MM.1S (cell line): Measurements from ENCODE around the gene NXN.

Source experiments
- DNase-seq: peaks from one replicate; pipeline ENCODE4 v3.0.0-alpha.2; 2015
- H2AFZ ChIP-seq: fragments of 300-600 bp; sonication (generic); 2 replicates; pipeline ENCODE4 v1.6.0; 2016; ENCODE audit warnings: antibody characterized with exemption, low read length
- H3F3A ChIP-seq: fragments of 300-600 bp; sonication (generic); 2 replicates; pipeline ENCODE4 v1.6.1; 2016; ENCODE audit warnings: mild to moderate bottlenecking, antibody characterized with exemption, low read length, moderate library complexity, mixed read lengths; ENCODE audit not compliant: insufficient read depth
- H3K27ac ChIP-seq: fragments of 300-600 bp; sonication (generic); 2 replicates; pipeline ENCODE4 v1.5.1; 2016; ENCODE audit warnings: mild to moderate bottlenecking, low read length
- H3K27me3 ChIP-seq: fragments of 300-600 bp; sonication (generic); replicated peaks from 2 replicates; pipeline ENCODE4 v1.6.0; 2016; ENCODE audit warnings: low read length; ENCODE audit not compliant: insufficient read depth
- H3K36me3 ChIP-seq: fragments of 300-600 bp; sonication (generic); replicated peaks from 2 replicates; pipeline ENCODE4 v1.6.1; 2016; ENCODE audit warnings: mild to moderate bottlenecking, low read length, mixed read lengths; ENCODE audit not compliant: insufficient read depth
- H3K4me1 ChIP-seq: fragments of 300-600 bp; sonication (generic); 2 replicates; pipeline ENCODE4 v1.6.1; 2016; ENCODE audit warnings: low read length, mixed read lengths
- H3K4me2 ChIP-seq: fragments of 300-600 bp; sonication (generic); 2 replicates; pipeline ENCODE4 v1.6.0; 2016; ENCODE audit warnings: low read depth, low read length
- H3K4me3 ChIP-seq: fragments of 300-600 bp; sonication (generic); 2 replicates; pipeline ENCODE4 v1.5.1; 2016; ENCODE audit warnings: low read length, mixed read lengths
- H3K79me2 ChIP-seq: fragments of 300-600 bp; sonication (generic); 2 replicates; pipeline ENCODE4 v1.6.1; 2016; ENCODE audit warnings: mixed run types, low read length, mixed read lengths
- H3K9ac ChIP-seq: fragments of 300-600 bp; sonication (generic); 2 replicates; pipeline ENCODE4 v1.6.1; 2016; ENCODE audit warnings: low read length, mixed read lengths
- H3K9me2 ChIP-seq: fragments of 300-600 bp; sonication (generic); replicated peaks from 2 replicates; pipeline ENCODE4 v1.6.1; 2016; ENCODE audit warnings: mild to moderate bottlenecking, low read length, mixed read lengths; ENCODE audit not compliant: insufficient read depth
- H3K9me3 ChIP-seq: fragments of 300-600 bp; sonication (generic); replicated peaks from 2 replicates; pipeline ENCODE4 v1.6.1; 2016; ENCODE audit warnings: mild to moderate bottlenecking, low read length, mixed read lengths; ENCODE audit not compliant: insufficient read depth
- H4K20me1 ChIP-seq: fragments of 300-600 bp; sonication (generic); 2 replicates; pipeline ENCODE4 v1.6.1; 2016; ENCODE audit warnings: mild to moderate bottlenecking, low read length, moderate library complexity, mixed read lengths; ENCODE audit not compliant: insufficient read depth
- CTCF ChIP-seq: fragments of 300-600 bp; sonication (generic); IDR thresholded peaks from 2 replicates; pipeline ENCODE4 v1.5.1; 2016; ENCODE audit warnings: antibody characterized with exemption, low read length, mixed read lengths
- EZH2 ChIP-seq: fragments of 300-600 bp; sonication (generic); optimal IDR thresholded peaks from 2 replicates; pipeline ENCODE3; 2017; ENCODE audit warnings: low read depth, mild to moderate bottlenecking, antibody characterized with exemption, low read length, mixed read lengths
- EZH2phosphoT487 ChIP-seq: fragments of 300-600 bp; sonication (generic); IDR thresholded peaks from 2 replicates; pipeline ENCODE4 v1.6.1; 2018; ENCODE audit warnings: antibody characterized with exemption, low read length

The NXN gene

DNA sequence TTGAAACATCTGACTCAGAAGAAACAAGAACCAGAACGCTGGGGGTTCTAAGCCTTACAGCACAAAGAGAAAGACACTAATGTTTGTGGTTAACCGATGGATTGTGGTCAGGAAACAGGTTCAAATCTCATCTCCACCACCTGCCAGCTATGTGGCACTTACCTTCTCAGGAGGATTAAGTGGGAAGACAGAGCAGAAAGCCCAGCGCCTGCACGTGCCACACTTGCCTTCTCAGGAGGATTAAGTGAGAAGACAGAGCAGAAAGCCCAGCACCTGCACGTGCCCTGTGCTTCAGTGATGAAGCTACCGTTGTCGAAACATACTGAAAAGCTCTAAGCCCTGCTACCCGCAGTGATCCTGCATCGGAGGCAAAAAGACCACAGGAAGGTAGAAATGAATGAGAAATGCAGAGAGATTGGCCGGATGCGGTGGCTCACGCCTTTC lies 90.6 kb downstream of the NXN start:
- Histone ChIP-seq H3K27ac (no peak overlapping the region), H3K9ac (no peak overlapping the region), H3K9me2 (no peaks in the 10 kb centered on the region), H3K79me2 (no peaks in the 10 kb centered on the region), H3K4me2 (no peak overlapping the region), H3K4me3 (no peak overlapping the region), H3K36me3 (no peaks in the 10 kb centered on the region), H2AFZ (no peak overlapping the region), H3K27me3 (peaks cover 91% of the 10 kb centered on the region), H3K9me3 (no peaks in the 10 kb centered on the region), H4K20me1 (no peaks in the 10 kb centered on the region), H3F3A (0 out of 2 replicates have a peak, but pooled peaks cover 3% of the 10 kb centered on the region), H3K4me1 (no peaks in the 10 kb centered on the region)
- TF ChIP-seq EZH2phosphoT487 (no peak), CTCF (no peak), EZH2 (no peak)
- DNase-seq = peak; percentile 64

DNA sequence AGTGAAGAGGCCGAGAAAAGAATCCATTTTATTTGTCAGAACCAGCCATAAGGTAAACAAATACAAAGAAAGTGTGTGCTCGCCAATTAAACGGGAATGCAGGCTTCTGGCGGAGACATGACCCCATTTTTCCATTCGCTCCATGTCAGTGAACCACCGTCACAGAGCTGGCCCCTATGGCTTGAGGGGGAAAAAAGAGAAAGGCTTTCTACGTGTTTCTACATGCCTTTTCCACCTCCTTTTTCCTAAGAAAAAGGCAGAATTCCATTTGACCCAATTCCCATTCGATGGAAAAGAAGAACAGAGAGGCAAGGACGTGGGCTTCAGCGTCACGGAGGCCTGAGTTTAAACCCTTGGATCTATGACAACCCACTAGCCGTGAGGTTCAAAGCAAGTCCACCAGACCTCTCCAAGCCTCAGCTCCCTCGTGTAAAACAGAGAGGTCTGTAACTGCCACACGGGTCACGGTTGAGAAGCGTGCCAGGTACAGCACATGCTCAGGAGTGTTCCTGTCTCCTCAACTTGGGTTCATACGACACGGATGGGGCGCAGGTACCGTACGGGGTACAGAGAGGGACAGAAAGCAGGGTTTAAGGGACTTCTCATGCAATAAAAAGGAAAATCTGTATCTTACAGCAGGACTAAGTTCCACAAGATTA lies 91.9 kb downstream of the NXN start:
- no peak overlapping the region for H3K4me2 ChIP-seq

DNA sequence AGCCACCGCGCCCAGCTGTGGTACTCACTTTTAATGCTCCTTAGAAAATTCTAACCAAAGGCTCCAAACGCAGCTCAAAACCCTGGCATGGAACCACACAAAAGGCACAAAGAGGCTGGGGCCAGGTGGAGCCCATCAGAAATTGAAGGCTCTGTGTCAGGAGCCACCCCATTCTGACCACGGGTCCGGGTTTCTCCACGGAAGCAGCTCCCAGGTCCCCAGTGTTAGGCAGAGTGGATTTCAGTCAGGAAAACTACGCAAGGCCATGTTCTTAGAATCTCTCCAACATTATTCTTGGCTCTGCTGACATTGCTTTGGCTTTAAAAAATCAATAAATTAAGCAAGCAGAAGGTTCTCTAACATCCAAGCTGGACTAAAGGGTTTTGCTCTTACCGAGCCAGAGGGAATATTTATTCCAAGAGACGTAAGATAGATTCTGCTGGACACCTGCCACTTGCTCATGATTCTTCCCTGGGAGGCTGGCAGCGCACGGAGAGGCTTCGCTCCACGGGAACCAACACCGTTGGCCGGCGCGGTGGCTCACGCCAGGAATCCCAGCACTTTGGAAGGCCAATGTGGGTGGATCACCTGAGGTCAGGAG lies 93.5 kb downstream of the NXN start:
- Histone ChIP-seq H3K9ac (no peak overlapping the region), H3K9me3 (no peaks in the 10 kb centered on the region), H3K4me3 (no peak overlapping the region), H4K20me1 (no peaks in the 10 kb centered on the region), H3K27me3 (peaks cover 93% of the 10 kb centered on the region), H3K4me1 (no peaks in the 10 kb centered on the region), H3K9me2 (no peaks in the 10 kb centered on the region), H3K79me2 (no peaks in the 10 kb centered on the region), H3F3A (0 out of 2 replicates have a peak, but pooled peaks cover 3% of the 10 kb centered on the region), H2AFZ (no peak overlapping the region), H3K36me3 (no peaks in the 10 kb centered on the region), H3K4me2 (no peak overlapping the region), H3K27ac (no peak overlapping the region)
- TF ChIP-seq EZH2 (no peak), EZH2phosphoT487 (no peak), CTCF (no peak)
- DNase-seq = no peak

More for the DNA sequence above, 91.9 kb downstream of the NXN start:
- Histone ChIP-seq H3K36me3 (no peaks in the 10 kb centered on the region), H3K79me2 (no peaks in the 10 kb centered on the region), H4K20me1 (no peaks in the 10 kb centered on the region), H3K9ac (no peak overlapping the region), H3K4me3 (no peak overlapping the region), H3K9me3 (no peaks in the 10 kb centered on the region), H3K27me3 (peaks cover 94% of the 10 kb centered on the region), H2AFZ (no peak overlapping the region), H3K4me1 (no peaks in the 10 kb centered on the region), H3K27ac (no peak overlapping the region), H3K9me2 (no peaks in the 10 kb centered on the region), H3F3A (0 out of 2 replicates have a peak, but pooled peaks cover 3% of the 10 kb centered on the region)
- no peak for TF ChIP-seq EZH2
- no peak for TF ChIP-seq CTCF
- no peak for TF ChIP-seq EZH2phosphoT487
- DNase-seq = no peak
